Measurements from ENCODE around the gene WRNIP1. TPM values are rescaled to one million over a fixed set of nuclear protein-coding genes. Genes with fewer than 3 reads are reported as not detected.

The WRNIP1 gene
- total and polyA plus RNA-seq, 10 of the 15 experiments (the other 5 are each of a cell fraction or from before 2014, with no cell fraction given): 9.3 to 30.5 (median 24.3) TPM

DNA sequence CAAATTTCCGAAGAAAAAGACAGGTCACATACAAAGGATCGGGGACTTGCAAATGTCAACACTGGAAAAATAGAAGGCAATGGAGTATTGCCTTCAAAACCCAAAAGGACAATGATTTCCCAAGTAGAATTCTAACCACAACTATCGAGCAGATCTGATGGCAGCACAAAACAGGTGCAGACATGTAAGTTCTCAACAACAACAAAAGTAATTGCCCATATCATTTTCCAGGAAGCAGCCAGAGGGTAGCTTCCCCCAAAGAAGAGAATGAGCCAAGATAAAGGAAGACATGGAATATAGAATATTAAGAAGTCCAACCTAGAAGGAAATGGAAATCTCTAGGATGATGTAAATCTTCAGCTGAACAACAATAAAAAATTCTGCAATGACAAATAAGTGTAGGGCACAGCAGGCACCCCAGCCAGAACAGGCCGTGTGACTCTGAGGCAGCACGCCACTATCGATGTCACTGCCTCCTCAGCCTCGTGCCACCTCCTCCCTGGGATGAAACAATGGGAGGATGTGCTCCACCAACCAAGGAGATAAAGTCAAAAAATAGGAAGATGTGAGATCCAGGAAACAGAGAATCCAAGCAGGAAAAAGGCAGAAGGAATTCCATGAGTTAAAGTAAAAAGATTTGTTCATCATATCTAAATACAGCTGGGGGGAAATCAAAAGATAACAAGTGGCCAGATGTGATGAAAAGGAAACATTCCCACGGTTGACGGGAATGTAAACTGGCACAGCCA is 42.3 kb downstream of the WRNIP1 start (continued):
- TF ChIP-seq BRCA1 (IDR thresholded peaks at IDR 0.05; ENCODE audit: low read depth, low read length) (no peak), ZNF24 (IDR thresholded peaks at IDR 0.05) (no peak), MYC (IDR thresholded peaks at IDR 0.05; ENCODE audit: insufficient read depth, insufficient read length, insufficient replicate concordance, low read length, severe bottlenecking) (no peak), HCFC1 (IDR thresholded peaks at IDR 0.05; ENCODE audit: low read length) (no peak)
- TF ChIP-seq, protein P1, sequence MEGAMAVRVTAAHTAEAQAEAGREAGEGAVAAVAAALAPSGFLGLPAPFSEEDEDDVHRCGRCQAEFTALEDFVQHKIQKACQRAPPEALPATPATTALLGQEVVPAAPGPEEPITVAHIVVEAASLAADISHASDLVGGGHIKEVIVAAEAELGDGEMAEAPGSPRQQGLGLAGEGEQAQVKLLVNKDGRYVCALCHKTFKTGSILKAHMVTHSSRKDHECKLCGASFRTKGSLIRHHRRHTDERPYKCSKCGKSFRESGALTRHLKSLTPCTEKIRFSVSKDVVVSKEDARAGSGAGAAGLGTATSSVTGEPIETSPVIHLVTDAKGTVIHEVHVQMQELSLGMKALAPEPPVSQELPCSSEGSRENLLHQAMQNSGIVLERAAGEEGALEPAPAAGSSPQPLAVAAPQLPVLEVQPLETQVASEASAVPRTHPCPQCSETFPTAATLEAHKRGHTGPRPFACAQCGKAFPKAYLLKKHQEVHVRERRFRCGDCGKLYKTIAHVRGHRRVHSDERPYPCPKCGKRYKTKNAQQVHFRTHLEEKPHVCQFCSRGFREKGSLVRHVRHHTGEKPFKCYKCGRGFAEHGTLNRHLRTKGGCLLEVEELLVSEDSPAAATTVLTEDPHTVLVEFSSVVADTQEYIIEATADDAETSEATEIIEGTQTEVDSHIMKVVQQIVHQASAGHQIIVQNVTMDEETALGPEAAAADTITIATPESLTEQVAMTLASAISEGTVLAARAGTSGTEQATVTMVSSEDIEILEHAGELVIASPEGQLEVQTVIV (IDR thresholded peaks at IDR 0.05; ENCODE audit: borderline replicate concordance, partially characterized antibody): no peak

DNA sequence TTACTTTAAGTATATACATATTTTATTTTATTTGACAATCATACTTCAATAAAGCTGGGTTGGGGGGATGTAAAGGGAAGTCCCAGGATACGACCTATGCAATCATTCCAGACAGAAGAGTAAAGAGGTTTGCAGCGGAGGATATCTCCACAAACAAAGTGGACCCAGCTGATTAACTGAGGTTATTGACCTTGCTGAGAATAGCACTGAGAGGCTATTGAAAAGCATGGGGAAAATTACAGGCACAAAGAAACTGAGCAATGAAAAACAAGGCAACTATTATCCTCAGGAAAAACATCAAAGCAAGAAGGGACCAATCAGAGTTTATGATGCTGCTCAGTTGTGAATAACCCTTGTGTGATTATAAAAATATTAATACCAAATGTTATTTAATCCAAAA is 43.8 kb downstream of the WRNIP1 start:
- intact Hi-C loops (cut with micrococcal nuclease; ENCODE audit: unreplicated experiment): no loop called here
- Histone ChIP-seq H3K9ac (ENCODE audit: control insufficient read depth, insufficient read depth, low read length) (no peak overlapping the region), H2AFZ (ENCODE audit: control insufficient read depth, low read depth, low read length) (no peak overlapping the region), H3K27me3 (replicated peaks in 1 of 2; ENCODE audit: control insufficient read depth in 2 of 2, insufficient read depth in 2 of 2, low read length in 1 of 2) (no peaks in the 10 kb centered on the region), H3K4me3 (no peak overlapping the region), H3K4me1 (ENCODE audit: control insufficient read depth, insufficient read depth, low read length) (no peaks in the 10 kb centered on the region), H3K4me2 (ENCODE audit: control insufficient read depth, insufficient read depth) (no peak overlapping the region), H3K9me3 (replicated peaks; ENCODE audit: control insufficient read depth, insufficient read depth, low read length) (no peaks in the 10 kb centered on the region), H3K27ac (ENCODE audit: control insufficient read depth, insufficient read depth) (no peak overlapping the region), H3K79me2 (ENCODE audit: control insufficient read depth, insufficient read depth, low read length) (no peaks in the 10 kb centered on the region), H4K20me1 (ENCODE audit: control insufficient read depth, insufficient read depth) (no peaks in the 10 kb centered on the region), H3K36me3 (ENCODE audit: control insufficient read depth in 2 of 2, insufficient read depth in 2 of 2, low read length in 1 of 2) (no peaks in the 10 kb centered on the region)
- ChIA-PET SMC1A (ENCODE audit: uncharacterized antibody, unreplicated experiment) (interaction anchor here (1.2 to 1.7 kb wide), 2 partner anchors 9 to 35 kb away, joined by 3 to 5 read pairs; no protein-coding TSS in a partner anchor), POLR2A (no interaction called here), CTCF (interaction anchor here (1.0 kb wide), 1 partner anchor 144 kb away, joined by 4 read pairs; no protein-coding TSS in a partner anchor), RAD21 (ENCODE audit: unreplicated experiment) (no interaction called here)
- no peak for ATAC-seq
- WGBS (ENCODE audit: insufficient coverage, insufficient replicate concordance, low lambda C conversion rate, missing lambda C conversion rate): 32% methylated on average over 2 of the region's 2 CpGs
- no peak for FAIRE-seq
- DNase-seq (ENCODE audit: low read depth, low spot score): no peak
- in situ Hi-C loops (cut with MboI): no loop called here
- BruUV-seq (replicated peaks): no TSS peak
- TF ChIP-seq CBX5 (IDR thresholded peaks at IDR 0.05; ENCODE audit: low read depth): no peak
- TF ChIP-seq ELK1 (IDR thresholded peaks at IDR 0.05; ENCODE audit: low read depth, low read length): no peak
- no peak for TF ChIP-seq RCOR1 (conservative IDR thresholded peaks at IDR 0.05; ENCODE audit: low read depth, low read length)
- no peak for TF ChIP-seq NBN (IDR thresholded peaks at IDR 0.05)
- no peak for TF ChIP-seq KDM1A (IDR thresholded peaks at IDR 0.05; ENCODE audit: borderline replicate concordance)
- no peak for TF ChIP-seq EGR1 (IDR thresholded peaks at IDR 0.05; ENCODE audit: borderline replicate concordance in 1 of 2, low read depth in 2 of 2, low read length in 2 of 2)
- TF ChIP-seq CEBPB (IDR thresholded peaks at IDR 0.05; ENCODE audit: borderline replicate concordance in 1 of 2, low read depth in 2 of 2, low read length in 2 of 2): no peak
- no peak for TF ChIP-seq BCL11A (IDR thresholded peaks at IDR 0.05; ENCODE audit: low read depth, low read length)
- TF ChIP-seq YBX1 (IDR thresholded peaks at IDR 0.05): no peak
- TF ChIP-seq RELA (IDR thresholded peaks at IDR 0.05; ENCODE audit: borderline replicate concordance, partially characterized antibody): no peak
- TF ChIP-seq SRF (IDR thresholded peaks at IDR 0.05; ENCODE audit: low read depth in 2 of 2, low read length in 2 of 2): no peak
- no peak for TF ChIP-seq MTA2 (IDR thresholded peaks at IDR 0.05; ENCODE audit: low read depth)
- no peak for TF ChIP-seq NR2C1 (IDR thresholded peaks at IDR 0.05)
- TF ChIP-seq TCF3 (IDR thresholded peaks at IDR 0.05; ENCODE audit: borderline replicate concordance, insufficient read depth, low read depth, low read length): no peak

Measured in GM12878 (cell line).